ENCODE results near the gene HCRTR1. TPM values are rescaled to one million over a fixed set of nuclear protein-coding genes. Genes with fewer than 3 reads are reported as not detected.

HCRTR1 gene
- total RNA-seq, 3 donors from 2014 or later: not detected

DNA sequence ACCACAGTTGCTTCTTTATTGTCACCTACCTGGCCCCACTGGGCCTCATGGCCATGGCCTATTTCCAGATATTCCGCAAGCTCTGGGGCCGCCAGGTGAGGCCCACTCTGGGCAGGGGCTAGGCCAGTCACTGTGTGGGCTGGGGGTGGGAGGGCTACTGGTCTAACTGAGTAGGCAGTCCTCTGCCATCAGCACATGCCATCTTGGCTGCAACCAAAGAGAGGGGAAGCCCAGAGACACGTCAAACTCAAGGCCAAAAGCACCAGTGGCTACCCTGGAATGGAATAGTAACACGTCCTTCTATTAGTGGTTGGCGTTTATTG is 4.0 kb downstream of the HCRTR1 start:
- intact Hi-C loops (cut with DNase I, micrococcal nuclease): no loop called here
- ATAC-seq (no peak), DNase-seq (no peak)
- TF ChIP-seq, protein P1, sequence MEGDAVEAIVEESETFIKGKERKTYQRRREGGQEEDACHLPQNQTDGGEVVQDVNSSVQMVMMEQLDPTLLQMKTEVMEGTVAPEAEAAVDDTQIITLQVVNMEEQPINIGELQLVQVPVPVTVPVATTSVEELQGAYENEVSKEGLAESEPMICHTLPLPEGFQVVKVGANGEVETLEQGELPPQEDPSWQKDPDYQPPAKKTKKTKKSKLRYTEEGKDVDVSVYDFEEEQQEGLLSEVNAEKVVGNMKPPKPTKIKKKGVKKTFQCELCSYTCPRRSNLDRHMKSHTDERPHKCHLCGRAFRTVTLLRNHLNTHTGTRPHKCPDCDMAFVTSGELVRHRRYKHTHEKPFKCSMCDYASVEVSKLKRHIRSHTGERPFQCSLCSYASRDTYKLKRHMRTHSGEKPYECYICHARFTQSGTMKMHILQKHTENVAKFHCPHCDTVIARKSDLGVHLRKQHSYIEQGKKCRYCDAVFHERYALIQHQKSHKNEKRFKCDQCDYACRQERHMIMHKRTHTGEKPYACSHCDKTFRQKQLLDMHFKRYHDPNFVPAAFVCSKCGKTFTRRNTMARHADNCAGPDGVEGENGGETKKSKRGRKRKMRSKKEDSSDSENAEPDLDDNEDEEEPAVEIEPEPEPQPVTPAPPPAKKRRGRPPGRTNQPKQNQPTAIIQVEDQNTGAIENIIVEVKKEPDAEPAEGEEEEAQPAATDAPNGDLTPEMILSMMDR (IDR thresholded peaks at IDR 0.05): no peak
- H3K36me3 ChIP-seq (ENCODE audit: low read depth): no peaks in the 10 kb centered on the region
- no peak overlapping the region for H3K4me3 ChIP-seq
- H3K4me1 ChIP-seq (ENCODE audit: low read depth): peaks cover 6% of the 10 kb centered on the region
- H3K9me3 ChIP-seq: no peaks in the 10 kb centered on the region

DNA sequence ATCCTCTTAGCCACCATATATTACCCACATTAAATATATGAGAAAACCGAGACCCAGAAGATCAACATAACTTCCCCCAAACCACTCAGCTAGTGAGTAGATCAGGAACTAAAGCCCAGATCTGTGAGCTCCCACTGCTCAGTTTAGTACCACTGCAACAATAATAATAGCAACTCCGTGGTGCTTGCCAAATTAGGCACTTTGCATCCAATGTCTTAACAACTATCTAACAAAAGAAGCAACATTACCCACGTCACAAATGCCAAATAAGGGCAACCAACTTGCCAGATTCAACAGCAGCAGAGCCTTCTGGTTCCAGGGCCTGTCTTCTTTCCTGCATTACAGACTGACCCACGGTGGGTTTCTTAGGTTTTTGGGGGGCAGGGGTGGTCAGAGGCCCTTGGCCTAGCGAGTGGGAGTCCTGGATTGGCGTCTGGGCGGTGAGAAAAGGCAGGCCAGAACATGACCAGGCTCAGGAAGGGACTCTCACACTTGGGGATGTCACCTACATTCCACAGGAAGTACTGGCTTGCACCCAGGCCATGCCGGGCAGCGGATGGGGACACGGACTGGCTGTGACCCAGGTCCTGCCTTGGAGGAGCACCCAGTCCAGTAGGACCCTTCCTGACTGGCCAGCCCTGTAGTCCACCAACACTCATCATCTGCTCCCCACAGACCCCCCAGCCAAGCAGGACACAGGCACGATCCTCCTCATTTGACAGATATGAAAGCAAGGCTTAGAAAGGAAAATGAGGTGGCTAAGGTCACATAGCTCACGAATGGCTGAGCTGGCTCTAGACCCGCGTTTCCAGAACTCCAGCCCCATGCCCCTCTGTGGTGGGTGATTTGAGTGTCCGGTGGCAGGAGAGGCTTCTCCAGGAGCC is 4.6 kb downstream of the HCRTR1 start:
- no peaks in the 10 kb centered on the region for H3K36me3 ChIP-seq (ENCODE audit: low read depth)
- no peaks in the 10 kb centered on the region for H3K9me3 ChIP-seq
- H3K4me1 ChIP-seq (ENCODE audit: low read depth): peaks cover 6% of the 10 kb centered on the region
- ATAC-seq: no peak
- DNase-seq: no peak
- no peak overlapping the region for H3K4me3 ChIP-seq
- intact Hi-C loops (cut with DNase I, micrococcal nuclease): no loop called here
- TF ChIP-seq, protein P1 (IDR thresholded peaks at IDR 0.05): no peak

DNA sequence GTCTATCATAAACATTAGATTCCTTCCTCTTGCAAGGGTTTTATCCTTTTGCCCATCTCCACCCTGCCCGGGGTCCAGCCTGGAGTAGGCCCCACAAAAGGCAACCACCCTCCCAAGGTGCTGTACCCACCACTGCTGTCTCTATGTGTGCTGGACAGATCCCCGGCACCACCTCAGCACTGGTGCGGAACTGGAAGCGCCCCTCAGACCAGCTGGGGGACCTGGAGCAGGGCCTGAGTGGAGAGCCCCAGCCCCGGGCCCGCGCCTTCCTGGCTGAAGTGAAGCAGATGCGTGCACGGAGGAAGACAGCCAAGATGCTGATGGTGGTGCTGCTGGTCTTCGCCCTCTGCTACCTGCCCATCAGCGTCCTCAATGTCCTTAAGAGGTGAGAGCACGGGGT is 5.9 kb downstream of the HCRTR1 start:
- intact Hi-C loops (cut with DNase I, micrococcal nuclease): no loop called here
- H3K4me1 ChIP-seq (ENCODE audit: low read depth): peaks cover 9% of the 10 kb centered on the region
- H3K36me3 ChIP-seq (ENCODE audit: low read depth): no peaks in the 10 kb centered on the region
- DNase-seq: no peak
- TF ChIP-seq, protein P1 (IDR thresholded peaks at IDR 0.05): no peak
- no peaks in the 10 kb centered on the region for H3K9me3 ChIP-seq
- H3K4me3 ChIP-seq: no peak overlapping the region
- no peak for ATAC-seq

DNA sequence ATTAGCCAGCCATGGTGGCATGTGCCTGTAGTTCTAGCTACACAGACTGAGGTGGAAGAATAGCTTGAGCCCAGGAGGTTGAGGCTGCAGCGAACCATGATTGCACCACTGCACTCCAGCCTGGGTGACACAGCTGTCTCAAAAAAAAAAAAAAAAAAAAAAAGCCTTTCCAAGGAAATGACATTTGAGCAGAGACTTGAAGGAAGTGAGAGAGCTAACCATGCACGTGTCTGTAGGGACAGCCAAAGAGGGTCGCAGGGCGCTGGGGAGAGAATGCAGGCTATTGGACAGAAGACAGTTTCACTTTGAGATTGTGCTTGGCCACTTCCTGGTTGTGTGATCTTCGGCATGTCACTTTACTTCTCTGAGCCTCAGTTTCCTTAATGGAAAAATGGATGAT is 6.8 kb downstream of the HCRTR1 start:
- no peak for ATAC-seq
- intact Hi-C loops (cut with DNase I, micrococcal nuclease): no loop called here

DNA sequence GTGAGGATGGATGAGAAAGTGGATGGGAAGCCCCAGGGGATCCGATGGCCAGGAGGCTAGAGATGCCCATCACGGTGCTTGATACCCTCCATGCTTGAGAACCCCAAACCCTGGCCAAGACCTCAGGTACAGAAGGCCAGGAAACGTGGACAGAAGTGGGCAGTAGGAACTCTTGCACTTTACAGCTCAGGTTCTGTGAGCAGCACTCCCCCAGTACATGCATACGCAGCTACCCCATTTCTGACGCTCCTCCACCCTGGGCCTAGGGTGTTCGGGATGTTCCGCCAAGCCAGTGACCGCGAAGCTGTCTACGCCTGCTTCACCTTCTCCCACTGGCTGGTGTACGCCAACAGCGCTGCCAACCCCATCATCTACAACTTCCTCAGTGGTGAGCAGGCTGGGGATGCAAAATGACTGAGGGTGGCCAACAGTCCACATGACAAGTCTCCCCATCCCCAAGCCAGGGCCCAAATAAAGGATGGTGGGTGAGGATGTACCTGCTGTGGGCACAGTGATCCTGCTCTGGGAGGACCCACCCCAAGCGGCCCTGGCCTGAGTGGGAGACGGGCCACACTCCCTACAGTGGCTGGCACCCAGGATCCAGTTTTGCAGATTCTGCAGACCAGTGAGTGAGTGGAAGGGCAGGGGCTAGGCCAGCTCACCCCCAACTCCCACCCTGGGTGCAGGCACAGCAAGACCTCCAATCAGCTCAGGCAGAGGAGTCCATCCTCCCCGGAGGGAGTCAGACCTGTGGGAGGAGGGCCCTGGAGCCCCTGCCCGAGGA is 7.4 kb downstream of the HCRTR1 start:
- intact Hi-C loops (cut with DNase I, micrococcal nuclease): no loop called here
- Histone ChIP-seq H3K36me3 (ENCODE audit: low read depth) (no peaks in the 10 kb centered on the region), H3K4me3 (no peak overlapping the region), H3K9me3 (no peaks in the 10 kb centered on the region), H3K4me1 (ENCODE audit: low read depth) (peaks cover 9% of the 10 kb centered on the region)
- TF ChIP-seq, protein P1 (IDR thresholded peaks at IDR 0.05): no peak
- ATAC-seq (no peak), DNase-seq (no peak)

More for the DNA sequence above, 6.8 kb downstream of the HCRTR1 start:
- no peaks in the 10 kb centered on the region for H3K9me3 ChIP-seq
- peaks cover 9% of the 10 kb centered on the region for H3K4me1 ChIP-seq (ENCODE audit: low read depth)
- DNase-seq: no peak
- no peak overlapping the region for H3K4me3 ChIP-seq
- TF ChIP-seq, protein P1 (IDR thresholded peaks at IDR 0.05): no peak
- H3K36me3 ChIP-seq (ENCODE audit: low read depth): no peaks in the 10 kb centered on the region
